DND-41 (cell line): ENCODE data around the gene AKR1B15.

Experiments
- EZH2 ChIP-seq: IDR thresholded peaks from 3 replicates; pipeline ENCODE4 v1.6.1; 2012; ENCODE audit warnings: borderline replicate concordance, low read depth, mild to moderate bottlenecking, moderate library complexity, low read length, inconsistent platforms; ENCODE audit not compliant: severe bottlenecking
- TF ChIP-seq, protein P1 (sequence below): IDR thresholded peaks from 2 replicates; pipeline ENCODE4 v1.5.1; 2012; ENCODE audit warnings: borderline replicate concordance, low read length, moderate library complexity, mild to moderate bottlenecking; ENCODE audit not compliant: poor library complexity, severe bottlenecking; ENCODE audit errors: extremely low read depth

DNA sequence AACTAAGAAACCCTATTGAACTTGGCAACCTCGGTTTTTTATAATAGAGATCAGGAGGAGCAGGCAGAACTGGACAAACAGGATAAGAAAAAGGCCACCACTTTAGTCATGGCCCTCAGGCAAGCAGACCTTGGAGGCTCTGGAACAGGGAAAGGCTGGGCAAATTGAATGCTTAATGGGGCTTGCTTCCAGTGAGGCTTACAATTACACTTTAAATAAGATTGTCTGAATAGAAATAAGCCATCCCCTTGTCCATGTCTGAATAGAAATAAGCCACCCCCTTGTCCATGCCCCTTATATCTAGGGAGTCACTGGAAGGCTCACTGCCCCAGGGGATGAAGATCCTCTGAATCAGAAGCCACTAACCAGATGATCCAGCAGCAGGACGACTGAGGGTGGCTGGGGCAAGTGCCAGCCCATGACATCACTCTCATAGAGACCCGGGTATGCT lies 40.6 kb downstream of the AKR1B15 start:
- TF ChIP-seq, protein P1, sequence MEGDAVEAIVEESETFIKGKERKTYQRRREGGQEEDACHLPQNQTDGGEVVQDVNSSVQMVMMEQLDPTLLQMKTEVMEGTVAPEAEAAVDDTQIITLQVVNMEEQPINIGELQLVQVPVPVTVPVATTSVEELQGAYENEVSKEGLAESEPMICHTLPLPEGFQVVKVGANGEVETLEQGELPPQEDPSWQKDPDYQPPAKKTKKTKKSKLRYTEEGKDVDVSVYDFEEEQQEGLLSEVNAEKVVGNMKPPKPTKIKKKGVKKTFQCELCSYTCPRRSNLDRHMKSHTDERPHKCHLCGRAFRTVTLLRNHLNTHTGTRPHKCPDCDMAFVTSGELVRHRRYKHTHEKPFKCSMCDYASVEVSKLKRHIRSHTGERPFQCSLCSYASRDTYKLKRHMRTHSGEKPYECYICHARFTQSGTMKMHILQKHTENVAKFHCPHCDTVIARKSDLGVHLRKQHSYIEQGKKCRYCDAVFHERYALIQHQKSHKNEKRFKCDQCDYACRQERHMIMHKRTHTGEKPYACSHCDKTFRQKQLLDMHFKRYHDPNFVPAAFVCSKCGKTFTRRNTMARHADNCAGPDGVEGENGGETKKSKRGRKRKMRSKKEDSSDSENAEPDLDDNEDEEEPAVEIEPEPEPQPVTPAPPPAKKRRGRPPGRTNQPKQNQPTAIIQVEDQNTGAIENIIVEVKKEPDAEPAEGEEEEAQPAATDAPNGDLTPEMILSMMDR = no peak
- TF ChIP-seq EZH2 = no peak
